Measurements from ENCODE around the gene SH2D1A.

Gene SH2D1A

Small RNA genes lying within 50 kb of the gene (small RNA-seq; reads per million reads assigned to genes)
- 1.1 reads per million for gene AL022718.1 (ENCODE audit: insufficient read depth)
